ENCODE results near the gene TTC16.

DNA sequence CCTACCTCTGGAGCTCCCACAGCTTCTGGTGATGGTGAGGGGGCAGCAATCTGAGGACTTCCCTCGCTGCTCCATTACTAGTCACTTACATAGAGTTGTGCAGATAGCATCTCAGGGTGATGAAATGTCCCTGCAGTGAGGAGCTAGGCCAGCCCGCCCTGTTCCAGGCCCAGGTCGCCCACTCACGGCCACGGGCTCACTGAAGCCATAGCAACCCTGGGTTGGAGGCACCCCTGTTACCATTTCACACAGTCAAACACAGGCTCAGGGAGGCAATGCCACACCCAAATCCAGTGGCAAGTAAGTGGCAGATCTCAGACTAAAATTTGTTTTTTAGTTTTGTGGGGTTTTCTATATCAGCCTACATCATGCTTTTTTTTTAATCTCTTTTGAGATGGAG lies 43.0 kb downstream of the TTC16 start:
- TF ChIP-seq, protein P1, sequence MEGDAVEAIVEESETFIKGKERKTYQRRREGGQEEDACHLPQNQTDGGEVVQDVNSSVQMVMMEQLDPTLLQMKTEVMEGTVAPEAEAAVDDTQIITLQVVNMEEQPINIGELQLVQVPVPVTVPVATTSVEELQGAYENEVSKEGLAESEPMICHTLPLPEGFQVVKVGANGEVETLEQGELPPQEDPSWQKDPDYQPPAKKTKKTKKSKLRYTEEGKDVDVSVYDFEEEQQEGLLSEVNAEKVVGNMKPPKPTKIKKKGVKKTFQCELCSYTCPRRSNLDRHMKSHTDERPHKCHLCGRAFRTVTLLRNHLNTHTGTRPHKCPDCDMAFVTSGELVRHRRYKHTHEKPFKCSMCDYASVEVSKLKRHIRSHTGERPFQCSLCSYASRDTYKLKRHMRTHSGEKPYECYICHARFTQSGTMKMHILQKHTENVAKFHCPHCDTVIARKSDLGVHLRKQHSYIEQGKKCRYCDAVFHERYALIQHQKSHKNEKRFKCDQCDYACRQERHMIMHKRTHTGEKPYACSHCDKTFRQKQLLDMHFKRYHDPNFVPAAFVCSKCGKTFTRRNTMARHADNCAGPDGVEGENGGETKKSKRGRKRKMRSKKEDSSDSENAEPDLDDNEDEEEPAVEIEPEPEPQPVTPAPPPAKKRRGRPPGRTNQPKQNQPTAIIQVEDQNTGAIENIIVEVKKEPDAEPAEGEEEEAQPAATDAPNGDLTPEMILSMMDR (conservative IDR thresholded peaks at IDR 0.05 in 1 of 2, IDR thresholded peaks at IDR 0.05 in 1 of 2; ENCODE audit: low read depth in 1 of 2, low read length in 2 of 2): no peak
- no peak for TF ChIP-seq EZH2 (IDR thresholded peaks at IDR 0.05; ENCODE audit: low read length, missing control alignments)

Data from fibroblast of lung (primary cell).